Lower lobe of right lung (tissue), 2 donors: ENCODE data around the gene SLC6A19. TPM values are rescaled to one million over a fixed set of nuclear protein-coding genes. Genes with fewer than 3 reads are reported as not detected.

Experiments used
- ATAC-seq, 2 donors: fragments of 200-7000 bp; cut with Tn5 transposase; one replicate each; pipeline ENCODE4 v1.9.1; 2020 to 2022; ENCODE audit warnings: mild to moderate bottlenecking in 2 of 2, moderate library complexity in 2 of 2
- DNase-seq: peaks from one replicate; pipeline ENCODE4 v3.0.0-alpha.2; 2020
- H3K27ac ChIP-seq: fragments of 200-600 bp; one replicate; pipeline ENCODE4 v1.8.0; 2022
- H3K27me3 ChIP-seq: fragments of 200-600 bp; one replicate; pipeline ENCODE4 v1.8.0; 2022; ENCODE audit warnings: low read depth
- H3K36me3 ChIP-seq: fragments of 200-600 bp; one replicate; pipeline ENCODE4 v1.8.0; 2022; ENCODE audit warnings: mild to moderate bottlenecking
- H3K4me1 ChIP-seq: fragments of 200-600 bp; one replicate; pipeline ENCODE4 v1.8.0; 2022
- H3K4me3 ChIP-seq: fragments of 200-600 bp; one replicate; pipeline ENCODE4 v1.8.0; 2022; ENCODE audit warnings: mild to moderate bottlenecking
- H3K9me3 ChIP-seq: fragments of 200-600 bp; one replicate; pipeline ENCODE4 v1.8.0; 2022
- CTCF ChIP-seq: fragments of 200-600 bp; IDR thresholded peaks from one replicate; pipeline ENCODE4 v1.8.0; 2022; ENCODE audit warnings: antibody characterized with exemption, mild to moderate bottlenecking
- intact Hi-C: fragments of 100-400 bp; cut with DNase I; formaldehyde crosslinking; loops from one replicate; pipeline ENCODE4 v1.11.0; 2022
- total RNA-seq: library from RNA; stranded (reverse); fragmentation: NEBNext Ultra II Directional; extraction: Animal tissue kit (Norgen Biotek cat#: 25700); gene quantifications from one replicate; pipeline ENCODE4 v1.2.1, GENCODE V29; 2021
- donor health status: DM: no; HTN: yes; CAD: no; lungs with severe emphysema.

The SLC6A19 gene
- total RNA-seq, 1 donor from 2014 or later = not detected

- intact Hi-C loops = no loop called here
- no peaks in the 10 kb centered on the region for H3K36me3 ChIP-seq
- H3K4me3 ChIP-seq = no peak overlapping the region
- DNase-seq (peak; percentile 10), ATAC-seq (no peak)
- H3K27me3 ChIP-seq = no peaks in the 10 kb centered on the region
- H3K4me1 ChIP-seq = peaks cover 11% of the 10 kb centered on the region
- no peaks in the 10 kb centered on the region for H3K9me3 ChIP-seq
- TF ChIP-seq CTCF = no peak
- no peak overlapping the region for H3K27ac ChIP-seq
Observed at GRCh38 chr5:1167361-1167727, 34.1 kb upstream of the SLC6A19 start.

GRCh38 chr5:1167728-1168709 lies 33.4 kb upstream of the SLC6A19 start:
- H3K36me3 ChIP-seq = no peaks in the 10 kb centered on the region
- ATAC-seq = peak; percentile 79 to 81
- H3K9me3 ChIP-seq = no peaks in the 10 kb centered on the region
- peak; percentile 72 for TF ChIP-seq CTCF
- no peaks in the 10 kb centered on the region for H3K27me3 ChIP-seq
- peak overlapping the region; percentile 6 for H3K4me3 ChIP-seq
- peaks cover 11% of the 10 kb centered on the region for H3K4me1 ChIP-seq
- peak; percentile 70 for DNase-seq
- H3K27ac ChIP-seq = no peak overlapping the region
- intact Hi-C loops = no loop called here

DNA sequence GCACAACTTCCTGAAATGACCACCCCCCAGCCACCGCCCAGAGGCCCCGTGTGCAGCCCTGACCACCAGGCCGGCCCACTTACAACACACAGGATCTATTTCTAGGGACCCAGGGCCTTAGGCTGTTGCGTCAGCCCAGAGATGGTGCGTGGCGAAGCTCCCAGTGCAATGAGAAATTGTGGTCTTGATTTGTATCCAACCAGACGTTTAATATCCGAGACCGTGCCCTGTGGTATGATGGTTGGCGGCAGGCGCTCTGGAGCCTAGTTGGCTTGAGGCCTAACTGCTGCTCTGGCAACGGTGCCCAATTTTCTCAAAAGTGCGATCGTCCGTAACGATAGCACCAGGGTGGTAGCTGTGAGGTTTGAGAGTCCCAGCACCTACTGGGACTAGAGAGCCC lies 32.6 kb upstream of the SLC6A19 start:
- Histone ChIP-seq H3K9me3 (no peaks in the 10 kb centered on the region), H3K36me3 (no peaks in the 10 kb centered on the region), H3K27me3 (peaks cover 3% of the 10 kb centered on the region), H3K4me1 (peaks cover 11% of the 10 kb centered on the region), H3K4me3 (no peak overlapping the region), H3K27ac (no peak overlapping the region)
- ATAC-seq (no peak), DNase-seq (peak; percentile 30)
- intact Hi-C loops = no loop called here
- TF ChIP-seq CTCF = no peak

- no peak overlapping the region for H3K4me3 ChIP-seq
- H3K27ac ChIP-seq = no peak overlapping the region
- DNase-seq = peak; percentile 37
- peaks cover 11% of the 10 kb centered on the region for H3K4me1 ChIP-seq
- TF ChIP-seq CTCF = no peak
- intact Hi-C loops = no loop called here
- peaks cover 7% of the 10 kb centered on the region for H3K27me3 ChIP-seq
- no peaks in the 10 kb centered on the region for H3K36me3 ChIP-seq
- H3K9me3 ChIP-seq = no peaks in the 10 kb centered on the region
- no peak for ATAC-seq
Observed at GRCh38 chr5:1169211-1170115, 31.9 kb upstream of the SLC6A19 start.

GRCh38 chr5:1171340-1171941 lies 30.0 kb upstream of the SLC6A19 start:
- Histone ChIP-seq H3K4me3 (no peak overlapping the region), H3K4me1 (peaks cover 11% of the 10 kb centered on the region), H3K36me3 (no peaks in the 10 kb centered on the region), H3K27ac (no peak overlapping the region), H3K9me3 (no peaks in the 10 kb centered on the region), H3K27me3 (peaks cover 7% of the 10 kb centered on the region)
- no peak for TF ChIP-seq CTCF
- intact Hi-C loops = no loop called here
- no peak for DNase-seq
- no peak for ATAC-seq
